CD4-positive, alpha-beta T cell treated with Interleukin-6 for 4 hours (primary cell): Measurements from ENCODE around the gene CNOT8.

Experiments
- DNase-seq: peaks from one replicate; pipeline ENCODE4 v3.0.0-alpha.2; 2020; ENCODE audit warnings: mixed read lengths

Gene CNOT8

GRCh38 chr5:154836225-154836624 is 22.2 kb upstream of the CNOT8 start:
- no peak for DNase-seq

- no peak for DNase-seq
Observed at GRCh38 chr5:154837009-154837901, 21.2 kb upstream of the CNOT8 start.

GRCh38 chr5:154840435-154841272 is 17.8 kb upstream of the CNOT8 start:
- DNase-seq: no peak

- no peak for DNase-seq
Observed at GRCh38 chr5:154841273-154841661, 17.2 kb upstream of the CNOT8 start.

- DNase-seq: no peak
Observed at GRCh38 chr5:154842689-154843530, 15.5 kb upstream of the CNOT8 start.

- no peak for DNase-seq
Observed at GRCh38 chr5:154844809-154845208, 13.6 kb upstream of the CNOT8 start.

GRCh38 chr5:154849264-154849785 is 9.1 kb upstream of the CNOT8 start:
- no peak for DNase-seq

GRCh38 chr5:154849791-154850201 is 8.6 kb upstream of the CNOT8 start:
- no peak for DNase-seq

GRCh38 chr5:154850255-154851062 is 8.0 kb upstream of the CNOT8 start, which contains the start of gene FAXDC2:
Gene FAXDC2, minus strand, starts transcription at chr5:154850603. Its CDS starts 12,425 bp downstream, at chr5:154838178.
- DNase-seq: no peak

GRCh38 chr5:154851351-154851750 is 7.1 kb upstream of the CNOT8 start:
- DNase-seq: no peak

GRCh38 chr5:154857530-154858296 is 714 bp upstream of the CNOT8 start:
- DNase-seq: peak; percentile 93

GRCh38 chr5:154858972-154859871 is 795 bp downstream of the CNOT8 start:
- peak; percentile 10 for DNase-seq

- peak; percentile 15 for DNase-seq
Observed at GRCh38 chr5:154860123-154860522, 1.7 kb downstream of the CNOT8 start.

GRCh38 chr5:154860765-154861164 is 2.3 kb downstream of the CNOT8 start:
- DNase-seq: no peak

GRCh38 chr5:154861946-154862345 is 3.5 kb downstream of the CNOT8 start:
- no peak for DNase-seq

GRCh38 chr5:154862766-154863165 is 4.3 kb downstream of the CNOT8 start:
- no peak for DNase-seq

- DNase-seq: no peak
Observed at GRCh38 chr5:154863291-154864080, 5.1 kb downstream of the CNOT8 start.

- DNase-seq: no peak
Observed at GRCh38 chr5:154865466-154866184, 7.2 kb downstream of the CNOT8 start.
